Ishikawa (cell line): ENCODE measurements around the gene HAL.

Source experiments
- CEBPB ChIP-seq: IDR thresholded peaks from 2 replicates; pipeline ENCODE4 v1.6.1; 2012
- CREB1 ChIP-seq: IDR thresholded peaks from 2 replicates; pipeline ENCODE4 v1.6.1; 2012; ENCODE audit warnings: low read depth
- EGR1 ChIP-seq: IDR thresholded peaks from 2 replicates; pipeline ENCODE4 v1.6.1; 2012
- EP300 ChIP-seq: IDR thresholded peaks from 2 replicates; pipeline ENCODE4 v1.6.1; 2012; ENCODE audit warnings: borderline replicate concordance
- FOXM1 ChIP-seq: IDR thresholded peaks from 2 replicates; pipeline ENCODE4 v1.6.1; 2012; ENCODE audit warnings: low read depth, borderline replicate concordance
- MAX ChIP-seq: IDR thresholded peaks from 2 replicates; pipeline ENCODE4 v1.6.1; 2012
- NFIC ChIP-seq: IDR thresholded peaks from 2 replicates; pipeline ENCODE4 v1.6.1; 2012
- RAD21 ChIP-seq: IDR thresholded peaks from 2 replicates; pipeline ENCODE4 v1.6.1; 2012; ENCODE audit warnings: low read depth
- REST ChIP-seq: IDR thresholded peaks from 2 replicates; pipeline ENCODE4 v1.6.1; 2012; ENCODE audit warnings: low read depth, mild to moderate bottlenecking
- TAF1 ChIP-seq: IDR thresholded peaks from 2 replicates; pipeline ENCODE4 v1.6.1; 2012; ENCODE audit warnings: low read depth, mild to moderate bottlenecking
- TCF12 ChIP-seq: IDR thresholded peaks from 2 replicates; pipeline ENCODE4 v1.6.1; 2012; ENCODE audit warnings: low read depth
- TEAD4 ChIP-seq: IDR thresholded peaks from 2 replicates; pipeline ENCODE4 v1.6.1; 2012
- YY1 ChIP-seq: IDR thresholded peaks from 2 replicates; pipeline ENCODE4 v1.6.1; 2012; ENCODE audit warnings: low read depth
- ZBTB7A ChIP-seq: IDR thresholded peaks from 2 replicates; pipeline ENCODE4 v1.6.1; 2012; ENCODE audit warnings: low read depth
- TF ChIP-seq, protein P1 (sequence below): IDR thresholded peaks from 2 replicates; pipeline ENCODE4 v1.6.1; 2012

HAL gene

GRCh38 chr12:95975491-95975890, 20.7 kb downstream of the HAL start:
- TF ChIP-seq, protein P1, sequence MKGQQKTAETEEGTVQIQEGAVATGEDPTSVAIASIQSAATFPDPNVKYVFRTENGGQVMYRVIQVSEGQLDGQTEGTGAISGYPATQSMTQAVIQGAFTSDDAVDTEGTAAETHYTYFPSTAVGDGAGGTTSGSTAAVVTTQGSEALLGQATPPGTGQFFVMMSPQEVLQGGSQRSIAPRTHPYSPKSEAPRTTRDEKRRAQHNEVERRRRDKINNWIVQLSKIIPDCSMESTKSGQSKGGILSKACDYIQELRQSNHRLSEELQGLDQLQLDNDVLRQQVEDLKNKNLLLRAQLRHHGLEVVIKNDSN: no peak
- TF ChIP-seq EGR1 (no peak), MAX (no peak), TAF1 (no peak), NFIC (no peak), EP300 (no peak), TCF12 (no peak), REST (no peak), YY1 (no peak), ZBTB7A (no peak), CREB1 (no peak), FOXM1 (no peak)

GRCh38 chr12:95974358-95974757, 21.8 kb downstream of the HAL start:
- TF ChIP-seq FOXM1 (no peak), RAD21 (no peak), REST (no peak), ZBTB7A (no peak), CREB1 (no peak), EP300 (no peak), TCF12 (no peak), YY1 (no peak), CEBPB (no peak), MAX (no peak), EGR1 (no peak), TAF1 (no peak), TEAD4 (no peak), NFIC (no peak)
- TF ChIP-seq, protein P1: no peak

GRCh38 chr12:95972832-95973456, 23.2 kb downstream of the HAL start:
- TF ChIP-seq FOXM1: no peak
- TF ChIP-seq TEAD4: no peak
- TF ChIP-seq, protein P1: peak; percentile 30; the same call in 1 of the 2 replicates

GRCh38 chr12:95970905-95971304, 25.2 kb downstream of the HAL start:
- TF ChIP-seq CREB1 (no peak), FOXM1 (no peak), TAF1 (no peak), EP300 (no peak), REST (no peak), YY1 (no peak)

DNA sequence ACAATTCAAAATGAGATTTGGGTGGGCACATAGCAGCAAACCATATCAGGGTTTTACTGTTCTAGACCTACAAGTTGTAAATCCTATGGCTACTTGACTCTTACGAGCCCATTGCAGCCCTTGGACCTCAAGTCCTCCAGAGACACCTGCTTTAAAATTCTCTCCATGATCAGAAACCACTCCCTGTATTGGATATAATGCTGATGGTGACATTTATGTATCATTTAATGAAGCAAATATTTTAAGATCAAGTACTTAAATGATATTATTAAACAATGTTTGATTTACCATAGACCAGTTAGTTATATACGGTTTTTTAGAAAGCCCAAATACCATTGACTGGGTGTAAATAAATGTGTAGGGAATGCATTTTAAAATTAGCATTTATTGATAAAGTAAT, 28.8 kb downstream of the HAL start:
- TF ChIP-seq TAF1 (no peak), RAD21 (no peak), ZBTB7A (no peak), CREB1 (no peak), TCF12 (no peak)
